Stimulated activated memory B cell treated with anti-CD40 and anti-IgM and Interleukin-4, amounts not matched to agents 10 μg/mL and 1 μg/mL and 100 μg/mL, for 72 hours (primary cell): ENCODE measurements around the gene OTUD7B.

Experiments used
- ATAC-seq: fragments of 150-1000 bp; cut with Tn5 transposase; 2 replicates; pipeline ENCODE4 v1.10.0; 2021
- H3K27ac Mint-ChIP-seq: one replicate; pipeline ENCODE4 v1.8.0; 2022; ENCODE audit warnings: mild to moderate bottlenecking, mixed read lengths
- H3K27me3 Mint-ChIP-seq: one replicate; pipeline ENCODE4 v1.8.0; 2022; ENCODE audit warnings: mixed read lengths
- H3K36me3 Mint-ChIP-seq: one replicate; pipeline ENCODE4 v1.8.0; 2022; ENCODE audit warnings: mixed read lengths
- H3K4me1 Mint-ChIP-seq: one replicate; pipeline ENCODE4 v1.8.0; 2022; ENCODE audit warnings: mixed read lengths
- H3K4me3 Mint-ChIP-seq: one replicate; pipeline ENCODE4 v1.8.0; 2022; ENCODE audit warnings: mild to moderate bottlenecking, moderate library complexity, mixed read lengths
- H3K9me3 Mint-ChIP-seq: one replicate; pipeline ENCODE4 v1.8.0; 2022; ENCODE audit warnings: mixed read lengths

The OTUD7B gene

GRCh38 chr1:149888247-149888998 is 122.1 kb downstream of the OTUD7B start:
- H3K36me3 Mint-ChIP-seq: no peaks in the 10 kb centered on the region
- peak; percentile 28 for ATAC-seq
- H3K9me3 Mint-ChIP-seq: no peaks in the 10 kb centered on the region
- H3K4me3 Mint-ChIP-seq: no peak overlapping the region
- no peak overlapping the region for H3K27ac Mint-ChIP-seq
- H3K27me3 Mint-ChIP-seq: no peaks in the 10 kb centered on the region
- no peaks in the 10 kb centered on the region for H3K4me1 Mint-ChIP-seq
